Effector memory CD8-positive, alpha-beta T cell (primary cell): ENCODE results near the gene MED26.

Experiments
- ATAC-seq: fragments of 150-1000 bp; cut with Tn5 transposase; replicated peaks from 2 replicates; pipeline ENCODE4 v1.10.0; 2021; ENCODE audit warnings: mild to moderate bottlenecking, moderate library complexity
- DNase-seq, 3 experiments: peaks; one replicate each; pipeline ENCODE4 v3.0.0; 2021
- H3K27ac Mint-ChIP-seq, 2 donors: one replicate each; pipeline ENCODE4 v1.8.0; 2022; ENCODE audit warnings: mild to moderate bottlenecking in 2 of 2, mixed read lengths in 2 of 2, moderate library complexity in 2 of 2
- H3K27me3 Mint-ChIP-seq, 2 donors: one replicate each; pipeline ENCODE4 v1.8.0; 2022; ENCODE audit warnings: mixed read lengths in 2 of 2
- H3K36me3 Mint-ChIP-seq: one replicate; pipeline ENCODE4 v1.8.0; 2022; ENCODE audit warnings: mild to moderate bottlenecking, moderate library complexity, mixed read lengths; ENCODE audit not compliant: insufficient read depth
- H3K4me1 Mint-ChIP-seq, 2 donors: one replicate each; pipeline ENCODE4 v1.8.0; 2022; ENCODE audit warnings: low read depth in 2 of 2, mixed read lengths in 2 of 2
- H3K4me3 Mint-ChIP-seq, 2 donors: one replicate each; pipeline ENCODE4 v1.8.0; 2022; ENCODE audit warnings: mild to moderate bottlenecking in 2 of 2, mixed read lengths in 2 of 2, moderate library complexity in 2 of 2
- H3K9me3 Mint-ChIP-seq, 2 donors: one replicate each; pipeline ENCODE4 v1.8.0; 2022; ENCODE audit warnings: mixed read lengths in 2 of 2

The MED26 gene

GRCh38 chr19:16600824-16601223, 27.2 kb downstream of the MED26 start:
- no peaks in the 10 kb centered on the region for H3K9me3 Mint-ChIP-seq
- ATAC-seq: no peak
- DNase-seq: no peak
- no peak overlapping the region for H3K4me3 Mint-ChIP-seq
- peaks cover 44 to 48% of the 10 kb centered on the region in 2 donors for H3K4me1 Mint-ChIP-seq
- peak overlapping the region in 1 of 2 donors; percentile 17 for H3K27ac Mint-ChIP-seq
- no peaks in the 10 kb centered on the region for H3K27me3 Mint-ChIP-seq
- H3K36me3 Mint-ChIP-seq: peaks cover 26% of the 10 kb centered on the region

- no peak for DNase-seq
- Mint-ChIP-seq H3K27ac (peak overlapping the region in 1 of 2 donors; percentile 44), H3K4me3 (no peak overlapping the region), H3K27me3 (no peaks in the 10 kb centered on the region), H3K9me3 (no peaks in the 10 kb centered on the region), H3K4me1 (peaks cover 46 to 52% of the 10 kb centered on the region in 2 donors), H3K36me3 (peaks cover 24% of the 10 kb centered on the region)
- ATAC-seq: no peak
These were observed 28.2 kb downstream of the MED26 start for GRCh38 chr19:16599655-16600346.

DNA sequence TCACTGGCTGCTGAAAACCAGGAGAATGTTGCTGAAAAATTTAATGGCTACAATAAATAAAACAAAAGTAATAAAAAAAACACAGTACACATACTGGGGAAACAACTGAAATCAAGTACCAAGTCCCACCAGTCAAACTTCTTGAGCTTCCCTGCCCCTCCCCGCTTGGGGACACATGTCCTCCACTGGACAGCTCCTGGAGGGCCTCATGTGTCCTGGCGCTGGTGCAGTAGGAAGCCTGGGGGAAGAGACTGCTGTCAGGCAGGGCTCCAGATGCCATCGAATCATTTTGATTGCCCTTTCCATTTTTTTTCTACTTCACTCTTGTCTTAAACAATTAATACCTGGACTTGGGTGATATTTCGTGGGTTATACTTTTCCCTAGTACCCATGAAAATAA, 29.2 kb downstream of the MED26 start:
- H3K4me3 Mint-ChIP-seq: no peak overlapping the region
- no peaks in the 10 kb centered on the region for H3K9me3 Mint-ChIP-seq
- no peak for DNase-seq
- no peaks in the 10 kb centered on the region for H3K27me3 Mint-ChIP-seq
- H3K4me1 Mint-ChIP-seq: peaks cover 52 to 55% of the 10 kb centered on the region in 2 donors
- peaks cover 31% of the 10 kb centered on the region for H3K36me3 Mint-ChIP-seq
- ATAC-seq: no peak
- peak overlapping the region in 1 of 2 donors; percentile 44 for H3K27ac Mint-ChIP-seq

DNA sequence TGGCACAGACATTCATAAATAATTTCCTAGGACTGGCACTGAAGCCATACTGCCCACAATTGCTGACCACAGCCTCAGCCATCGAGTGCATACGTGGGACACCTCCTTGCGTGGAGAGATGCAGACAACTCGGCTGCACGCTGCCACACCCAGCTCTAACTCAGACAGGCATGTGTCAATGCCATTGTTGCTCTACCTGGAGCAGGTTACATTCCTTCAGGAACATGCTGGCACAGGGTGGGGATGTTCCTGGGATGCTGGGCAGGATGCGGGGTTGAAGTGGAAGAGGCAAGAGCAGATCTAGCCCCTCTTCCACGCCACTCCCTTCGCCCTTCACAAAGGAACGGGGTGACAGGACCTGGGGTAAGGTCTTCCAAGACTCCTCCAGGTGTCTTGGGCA, 31.6 kb downstream of the MED26 start:
- Mint-ChIP-seq H3K27ac (peak overlapping the region in 1 of 2 donors; percentile 96), H3K4me3 (no peak overlapping the region), H3K4me1 (peaks cover 54% of the 10 kb centered on the region in 2 donors), H3K9me3 (no peaks in the 10 kb centered on the region), H3K36me3 (peaks cover 50% of the 10 kb centered on the region), H3K27me3 (no peaks in the 10 kb centered on the region)
- DNase-seq: no peak
- no peak for ATAC-seq

- Mint-ChIP-seq H3K36me3 (peaks cover 51% of the 10 kb centered on the region), H3K4me1 (peaks cover 46 to 50% of the 10 kb centered on the region in 2 donors), H3K4me3 (peak overlapping the region; percentile 77 to 80), H3K9me3 (no peaks in the 10 kb centered on the region), H3K27me3 (no peaks in the 10 kb centered on the region), H3K27ac (peak overlapping the region; percentile 91 to 96)
- DNase-seq (no peak), ATAC-seq (peak; percentile 20)
These were observed 32.9 kb downstream of the MED26 start for GRCh38 chr19:16595097-16595496.

- H3K4me3 Mint-ChIP-seq: peak overlapping the region; percentile 77 to 80
- H3K36me3 Mint-ChIP-seq: peaks cover 48% of the 10 kb centered on the region
- peaks cover 46 to 52% of the 10 kb centered on the region in 2 donors for H3K4me1 Mint-ChIP-seq
- ATAC-seq: peak; percentile 81
- H3K9me3 Mint-ChIP-seq: no peaks in the 10 kb centered on the region
- peak overlapping the region; percentile 91 to 96 for H3K27ac Mint-ChIP-seq
- peak; percentile 48 to 60 (median 51) for DNase-seq
- H3K27me3 Mint-ChIP-seq: no peaks in the 10 kb centered on the region
These were observed 33.3 kb downstream of the MED26 start for GRCh38 chr19:16594681-16595091.

GRCh38 chr19:16594131-16594586, 33.8 kb downstream of the MED26 start:
- Mint-ChIP-seq H3K9me3 (no peaks in the 10 kb centered on the region), H3K4me1 (peaks cover 51 to 52% of the 10 kb centered on the region in 2 donors), H3K36me3 (peaks cover 45% of the 10 kb centered on the region), H3K27ac (peak overlapping the region; percentile 91 to 96), H3K27me3 (no peaks in the 10 kb centered on the region), H3K4me3 (peak overlapping the region; percentile 77 to 80)
- DNase-seq: peak; percentile 55 to 68 (median 68)
- peak; percentile 83 for ATAC-seq

GRCh38 chr19:16593181-16593580, 34.8 kb downstream of the MED26 start:
- Mint-ChIP-seq H3K4me3 (peak overlapping the region; percentile 77 to 80), H3K27ac (peak overlapping the region in 1 of 2 donors; percentile 96), H3K36me3 (peaks cover 47% of the 10 kb centered on the region), H3K9me3 (no peaks in the 10 kb centered on the region), H3K4me1 (peaks cover 55 to 56% of the 10 kb centered on the region in 2 donors), H3K27me3 (no peaks in the 10 kb centered on the region)
- no peak for ATAC-seq
- DNase-seq: no peak

GRCh38 chr19:16591803-16592556, 36.0 kb downstream of the MED26 start:
- Mint-ChIP-seq H3K9me3 (no peaks in the 10 kb centered on the region), H3K27ac (peak overlapping the region in 1 of 2 donors; percentile 51), H3K27me3 (no peaks in the 10 kb centered on the region), H3K4me1 (peaks cover 61% of the 10 kb centered on the region in 2 donors), H3K4me3 (no peak overlapping the region), H3K36me3 (peaks cover 58% of the 10 kb centered on the region)
- DNase-seq: no peak
- no peak for ATAC-seq

DNA sequence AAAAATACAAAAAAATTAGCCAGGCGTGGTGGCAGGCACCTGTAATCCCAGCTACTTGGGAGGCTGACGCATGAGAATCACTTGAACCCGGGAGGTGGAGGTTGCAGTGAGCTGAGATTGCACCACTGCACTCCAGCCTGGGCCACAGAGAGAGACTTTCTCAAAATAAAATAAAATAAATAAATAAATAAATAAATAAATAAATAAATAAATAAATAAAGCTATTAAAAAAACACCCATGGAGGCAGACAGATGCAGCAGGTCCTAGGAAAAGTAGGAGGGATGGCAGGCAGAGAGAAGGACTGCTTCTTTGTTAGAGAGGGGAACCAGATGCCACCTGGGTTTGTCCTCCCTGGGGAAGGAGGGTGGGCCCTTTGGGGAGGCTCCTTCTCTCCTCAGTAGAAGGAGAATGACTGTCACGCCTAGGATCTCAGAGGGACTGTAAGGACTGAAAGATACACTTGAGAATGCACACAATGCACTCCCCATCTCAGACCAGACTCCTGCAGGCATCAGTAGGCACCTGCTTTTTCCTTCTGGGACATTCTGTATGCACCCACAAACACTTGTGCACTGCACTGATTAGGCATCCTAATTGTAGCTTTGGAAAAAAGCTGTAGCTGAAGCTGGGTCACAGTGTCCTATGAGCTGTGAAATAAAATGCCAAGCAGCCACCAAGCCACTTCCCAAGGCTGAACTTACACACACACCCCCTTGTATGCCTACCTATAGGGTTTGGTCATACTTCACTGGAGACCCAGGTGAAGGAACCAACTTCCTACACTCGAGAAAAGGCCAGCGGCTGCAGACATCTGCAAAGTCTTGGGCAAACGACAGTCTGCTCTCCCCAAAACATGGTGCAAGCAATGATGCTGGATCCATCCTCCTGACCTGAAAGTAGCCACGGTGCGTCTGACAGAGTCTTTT, 36.9 kb downstream of the MED26 start:
- H3K9me3 Mint-ChIP-seq: no peaks in the 10 kb centered on the region
- no peak overlapping the region for H3K27ac Mint-ChIP-seq
- no peak for ATAC-seq
- no peaks in the 10 kb centered on the region for H3K27me3 Mint-ChIP-seq
- DNase-seq: no peak
- H3K4me3 Mint-ChIP-seq: no peak overlapping the region
- peaks cover 64 to 67% of the 10 kb centered on the region in 2 donors for H3K4me1 Mint-ChIP-seq
- peaks cover 60% of the 10 kb centered on the region for H3K36me3 Mint-ChIP-seq

DNA sequence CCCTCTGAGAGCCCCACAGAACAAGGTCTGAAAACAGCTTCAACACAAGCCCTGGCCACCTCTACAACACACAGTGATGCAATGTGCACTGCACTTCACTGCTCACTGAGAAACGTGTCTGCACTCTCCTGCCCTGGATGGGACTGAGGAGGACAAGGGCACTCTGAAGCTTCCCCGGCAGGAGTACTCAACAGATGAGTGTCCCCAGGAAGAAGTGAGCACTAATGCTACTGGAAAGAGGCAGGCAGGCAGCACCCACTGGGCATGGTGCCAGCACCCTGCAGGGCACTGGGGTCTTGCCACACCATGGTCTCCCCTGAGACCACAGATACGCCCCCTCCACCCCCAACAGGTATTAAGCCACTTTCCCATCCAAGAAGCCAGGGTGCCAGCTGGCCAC, 38.1 kb downstream of the MED26 start:
- peak overlapping the region in 1 of 2 donors; percentile 95 for H3K27ac Mint-ChIP-seq
- no peak for ATAC-seq
- H3K4me1 Mint-ChIP-seq: peaks cover 63 to 67% of the 10 kb centered on the region in 2 donors
- H3K27me3 Mint-ChIP-seq: no peaks in the 10 kb centered on the region
- no peaks in the 10 kb centered on the region for H3K9me3 Mint-ChIP-seq
- no peak for DNase-seq
- H3K36me3 Mint-ChIP-seq: peaks cover 65% of the 10 kb centered on the region
- H3K4me3 Mint-ChIP-seq: no peak overlapping the region

DNA sequence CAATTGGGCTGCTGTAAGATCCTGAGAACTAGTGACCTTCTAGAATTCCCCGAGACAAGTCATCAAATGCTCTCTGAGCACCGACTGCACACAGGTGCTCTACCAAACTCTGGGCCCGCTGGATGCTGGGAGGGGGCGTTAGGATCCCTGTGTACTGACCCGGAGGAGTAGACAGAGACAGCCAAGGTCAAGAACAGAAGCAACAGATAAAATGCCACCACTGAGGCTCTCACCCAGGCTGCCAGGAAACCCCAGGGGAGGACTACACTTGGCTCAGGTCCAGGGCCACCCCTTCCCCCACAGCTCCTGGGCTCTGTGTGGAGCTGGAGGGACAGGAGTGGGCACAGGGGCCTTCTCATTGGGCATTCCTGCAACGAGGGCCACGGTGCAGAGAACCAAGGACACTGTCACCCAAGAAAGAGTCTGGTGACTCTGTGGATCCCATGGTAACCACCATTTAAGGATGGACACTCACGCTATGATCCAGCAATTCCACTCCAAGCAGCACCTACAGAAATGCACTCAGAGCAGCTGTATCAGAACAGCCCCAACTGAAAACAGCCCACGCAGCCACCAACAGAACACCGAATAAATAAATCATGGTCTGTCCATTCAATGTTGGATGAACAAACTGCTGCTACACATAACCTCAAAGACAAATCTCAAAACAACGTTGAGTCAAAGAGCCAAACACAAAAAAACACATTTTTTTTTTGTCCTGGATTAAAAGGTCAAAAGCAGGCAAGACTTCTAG, 39.0 kb downstream of the MED26 start:
- peaks cover 68% of the 10 kb centered on the region for H3K36me3 Mint-ChIP-seq
- H3K9me3 Mint-ChIP-seq: no peaks in the 10 kb centered on the region
- peak overlapping the region; percentile 78 to 83 for H3K4me3 Mint-ChIP-seq
- H3K27ac Mint-ChIP-seq: peak overlapping the region; percentile 93 to 95
- ATAC-seq (no peak), DNase-seq (no peak)
- peaks cover 60 to 68% of the 10 kb centered on the region in 2 donors for H3K4me1 Mint-ChIP-seq
- no peaks in the 10 kb centered on the region for H3K27me3 Mint-ChIP-seq
